Fibroblast of skin of scalp (primary cell): ENCODE data around the gene SNW1. TPM values are rescaled to one million over a fixed set of nuclear protein-coding genes. Genes with fewer than 3 reads are reported as not detected.
"Not testable (repeated sequence)": the region's sequence is repeated elsewhere in the genome, so short reads cannot be mapped to it uniquely, and the experiment has no call there.

Experiments used
- DNase-seq: peaks from one replicate; pipeline ENCODE4 v3.0.0-alpha.2; 2013
- polyA plus RNA-seq, 2 experiments: library from polyadenylated mRNA; unstranded; fragments of 120-200 nt; gene quantifications; one replicate each; pipeline ENCODE4 v1.2.1, GENCODE V29; 2013; ENCODE audit not compliant: insufficient read length in 2 of 2

The SNW1 gene
- 58.9 TPM for polyA plus RNA-seq (2013, experiment 1 of 2; ENCODE audit: insufficient read length)
- polyA plus RNA-seq (2013, experiment 2 of 2; ENCODE audit: insufficient read length) = 64.2 TPM

DNA sequence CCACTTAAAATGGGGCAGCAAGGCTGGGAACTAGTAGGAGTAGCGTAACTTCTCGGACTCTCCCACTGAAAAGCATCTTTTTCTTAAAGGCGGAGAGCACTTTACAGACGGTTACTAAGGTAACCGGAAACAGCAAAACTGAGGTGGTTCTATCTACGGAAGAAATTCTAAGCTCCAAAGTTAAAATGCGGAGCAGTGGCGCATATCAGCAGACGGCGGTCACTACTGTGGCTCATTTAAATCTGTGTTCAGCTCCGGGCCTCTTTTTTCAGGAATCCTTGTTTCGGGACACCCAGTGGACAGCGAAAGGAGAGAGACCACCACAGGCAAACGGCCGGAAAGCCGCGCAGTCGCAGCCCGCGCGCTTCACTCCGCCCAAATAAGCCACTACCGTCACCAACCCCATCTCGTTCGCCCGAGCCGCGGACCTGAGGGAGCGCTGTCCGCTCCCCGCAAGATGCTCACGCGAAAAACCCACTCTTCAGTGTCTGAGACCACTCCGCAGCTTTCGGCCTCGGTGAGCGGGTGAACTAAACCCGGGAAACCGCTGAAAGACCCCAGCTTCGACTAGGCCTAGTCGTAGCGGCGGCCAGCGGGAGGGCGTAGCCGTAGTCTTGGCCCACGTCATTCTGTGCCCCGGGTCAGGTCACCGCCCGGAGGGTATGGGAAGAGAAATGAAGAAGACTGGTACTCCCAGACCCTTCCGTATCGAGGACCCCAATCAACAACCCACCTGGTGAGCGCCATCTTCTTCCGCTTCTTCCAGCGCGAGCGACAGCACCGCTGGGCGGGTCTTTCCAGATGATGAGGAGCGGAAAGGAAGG, at the start of gene SNW1:
SNW1 (minus strand) TSS at position 776 of the 824 bp plus-strand sequence; CDS start at position 747, 29 bp downstream.
- DNase-seq = peak; percentile 93

DNA sequence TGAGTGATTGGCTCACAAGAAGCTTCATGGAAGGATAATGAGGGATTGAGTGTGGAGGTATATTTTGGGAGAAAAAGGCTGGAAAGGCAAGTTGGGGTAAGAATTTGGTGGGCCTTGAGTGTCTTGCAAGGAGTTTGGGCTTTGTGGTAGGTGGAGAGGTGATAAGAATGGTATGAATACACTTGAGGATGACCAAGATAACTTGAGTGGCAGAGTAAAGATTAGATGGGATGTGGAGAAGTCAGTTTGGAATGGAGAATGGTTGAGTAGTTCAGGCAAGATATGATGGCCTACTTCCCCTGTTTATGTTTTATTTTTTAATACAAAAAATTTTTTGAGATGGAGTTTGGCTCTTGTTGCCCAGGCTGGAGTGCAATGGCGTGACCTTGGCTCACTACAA, 48.1 kb upstream of the SNW1 start:
- no peak for DNase-seq

DNA sequence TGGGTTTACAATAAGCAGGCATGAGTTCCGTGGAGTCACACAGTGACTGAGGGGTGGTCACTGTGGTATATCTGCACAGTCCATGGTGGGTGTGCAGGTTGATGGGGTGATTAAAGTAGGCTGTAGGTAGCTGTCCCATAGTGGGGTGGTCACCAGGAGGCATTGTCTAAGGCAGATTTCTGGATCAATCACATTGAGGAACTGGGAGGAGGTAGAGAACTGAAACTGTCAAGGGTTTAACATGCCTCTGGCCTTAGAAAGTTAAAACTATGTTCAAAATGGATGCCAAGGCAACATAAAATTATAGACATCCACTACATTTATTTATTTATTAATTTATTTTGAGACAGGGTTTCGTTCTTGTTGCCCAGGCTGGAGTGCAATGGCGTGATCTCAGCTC, 47.3 kb upstream of the SNW1 start:
- DNase-seq = no peak

DNA sequence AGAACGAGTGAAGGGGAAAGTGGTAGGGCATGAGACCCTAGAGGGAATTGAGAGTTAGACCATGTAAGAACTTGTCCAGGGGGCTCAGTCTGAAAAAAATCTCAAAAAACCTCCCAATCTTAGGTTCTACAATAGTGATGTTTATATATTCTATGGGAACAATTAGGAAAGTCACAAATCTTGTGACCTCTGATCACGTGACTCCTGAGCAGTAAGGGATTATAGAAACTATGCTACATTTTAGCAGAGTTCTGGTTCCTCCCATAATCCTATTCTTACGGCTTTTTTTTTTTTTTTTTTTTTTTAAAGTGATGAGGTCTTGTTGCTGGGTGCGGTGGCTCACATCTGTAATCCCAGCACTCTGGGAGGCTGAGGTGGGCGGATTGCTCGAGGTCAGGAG, 44.8 kb upstream of the SNW1 start:
- DNase-seq = no peak

DNA sequence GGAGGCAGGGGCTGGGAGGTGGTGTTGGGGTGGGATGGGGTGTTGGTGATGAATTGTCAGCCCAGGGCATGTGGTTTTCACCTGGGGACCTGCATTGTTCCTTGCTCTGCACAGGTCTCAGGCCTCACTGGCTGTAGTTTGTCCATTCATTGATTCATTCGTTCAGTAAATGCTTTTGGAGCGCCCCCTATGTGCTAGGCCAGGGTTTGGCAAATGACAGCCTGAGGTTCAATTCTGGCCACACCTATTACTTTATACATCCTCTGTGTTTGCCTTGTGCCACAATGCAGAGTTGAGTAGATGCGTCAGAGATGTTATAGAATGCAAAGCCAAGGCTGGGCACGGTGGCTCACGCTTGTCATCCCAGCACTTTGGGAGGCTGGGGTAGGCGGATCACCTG, 43.6 kb upstream of the SNW1 start:
- DNase-seq = no peak

DNA sequence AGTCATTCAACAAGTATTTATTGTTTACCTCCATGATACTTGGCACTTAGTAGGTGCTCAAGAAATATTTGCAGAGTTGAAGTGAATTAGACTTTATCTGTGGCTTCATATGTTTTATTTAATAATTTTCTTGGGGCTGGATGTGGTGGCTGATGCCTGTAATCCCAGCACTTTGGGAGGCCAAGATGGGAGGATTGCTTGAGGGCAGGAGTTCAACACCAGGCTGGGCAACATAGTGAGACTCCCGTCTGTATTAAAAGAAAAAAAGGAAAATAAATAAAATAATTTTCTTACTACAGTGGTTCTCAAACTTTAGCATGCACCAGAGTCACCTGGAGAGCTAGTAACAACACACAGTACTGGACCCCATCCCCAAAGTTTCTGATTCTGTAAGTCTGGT, 39.9 kb upstream of the SNW1 start:
- DNase-seq = no peak

DNA sequence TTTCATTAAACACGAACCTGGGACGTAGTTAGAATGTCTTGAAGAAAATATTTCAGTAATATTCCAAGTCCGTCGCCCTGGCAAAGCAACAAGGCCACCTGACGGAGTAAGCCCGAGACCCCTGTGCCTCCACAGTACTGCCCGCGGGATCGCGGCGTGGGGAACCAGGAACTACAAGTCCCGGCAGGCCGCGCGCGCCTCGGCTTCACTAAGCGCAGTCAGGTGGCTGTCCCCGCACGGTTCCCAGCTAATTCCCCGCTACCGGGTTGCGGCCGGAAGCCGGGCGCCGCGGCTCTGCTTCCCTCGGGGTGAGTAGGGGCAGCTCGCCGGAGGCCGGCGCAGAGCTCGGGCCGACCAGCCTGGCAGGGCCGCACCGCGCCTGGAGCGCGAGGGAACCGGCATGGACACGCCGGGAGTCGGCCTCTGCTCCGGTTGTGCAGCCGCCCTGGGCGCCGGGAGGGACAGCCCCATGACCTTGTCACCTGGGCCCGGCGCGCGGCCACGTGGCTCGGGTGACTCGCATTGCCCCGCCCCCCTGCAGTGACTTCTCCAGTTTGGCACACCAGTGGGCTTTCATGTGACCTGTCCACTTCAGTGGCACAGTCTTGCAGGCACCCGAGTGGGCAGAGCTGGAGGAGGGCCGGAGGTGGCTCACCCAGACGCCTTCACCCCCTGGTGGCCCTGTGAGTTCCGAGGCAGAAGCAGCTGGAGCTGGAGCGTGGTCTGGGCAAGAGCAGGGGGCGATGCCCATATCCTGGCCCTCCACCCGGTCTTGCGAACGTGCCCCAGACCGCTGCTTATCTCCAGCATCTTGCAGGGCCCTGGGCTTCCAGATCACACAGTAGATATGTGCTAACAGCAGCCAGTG, 39.1 kb upstream of the SNW1 start, which contains the start of gene ADCK1:
ADCK1 (plus strand) TSS at position 247 of the 868 bp plus-strand sequence. CDS start 18,870 bp downstream, outside the sequence.
- DNase-seq = peak; percentile 80

DNA sequence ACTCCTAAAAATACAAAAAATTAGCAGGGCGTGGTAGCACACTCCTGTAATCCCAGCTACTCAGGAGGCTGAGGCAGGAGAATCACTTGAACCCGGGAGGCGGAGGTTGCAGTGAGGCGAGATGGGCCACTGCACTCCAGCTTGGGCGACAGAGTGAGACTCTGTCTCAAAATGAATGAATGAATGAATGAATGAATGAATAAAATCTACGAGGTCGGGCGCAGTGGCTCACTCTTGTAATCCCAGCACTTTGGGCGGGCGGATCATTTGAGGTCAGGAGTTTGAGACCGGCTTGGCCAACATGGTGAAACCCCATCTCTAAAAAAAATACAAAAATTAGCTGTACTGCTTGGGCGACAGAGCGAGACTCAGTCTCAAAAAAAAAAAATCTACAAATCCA, 38.5 kb upstream of the SNW1 start:
- DNase-seq = not testable (repeated sequence)

DNA sequence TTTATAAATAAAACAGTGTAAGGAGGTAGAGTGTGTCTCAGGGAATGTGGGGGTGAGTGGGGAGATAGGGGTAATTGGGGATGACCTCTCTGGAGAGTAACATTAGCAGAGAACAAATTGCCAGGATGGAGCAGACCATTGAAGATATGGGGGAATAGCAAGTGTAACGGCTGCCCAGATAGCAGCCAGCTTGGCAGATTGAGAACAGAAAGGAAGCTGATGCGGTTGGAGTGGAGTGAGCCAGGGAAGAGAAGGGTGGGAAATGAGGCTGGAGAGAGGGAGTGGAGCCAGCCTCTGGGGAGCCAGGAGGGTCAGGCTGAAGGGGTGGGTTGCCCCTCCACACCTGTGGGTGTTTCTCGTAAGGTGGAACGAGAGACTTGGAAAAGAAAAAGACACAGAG, 33.4 kb upstream of the SNW1 start:
- DNase-seq = no peak

DNA sequence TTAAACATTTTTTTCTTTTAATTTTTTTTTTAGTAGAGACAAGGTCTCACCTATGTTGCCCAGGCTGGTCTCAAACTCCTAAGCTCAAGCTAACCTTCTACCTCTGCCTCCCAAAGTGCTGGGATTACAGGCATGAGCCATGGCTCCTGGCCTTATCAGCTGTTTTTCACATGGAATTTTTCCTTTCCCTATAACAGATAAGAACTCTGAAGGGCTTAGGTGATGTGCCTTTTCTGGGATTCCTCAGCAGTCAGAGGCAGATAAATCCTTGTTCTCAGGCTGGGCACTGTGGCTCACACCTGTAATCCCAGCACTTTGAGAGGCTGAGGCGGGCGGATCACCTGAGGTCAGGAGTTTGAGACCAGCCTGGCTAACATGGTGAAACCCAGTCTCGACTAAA, 32.3 kb upstream of the SNW1 start:
- DNase-seq = not testable (repeated sequence)

DNA sequence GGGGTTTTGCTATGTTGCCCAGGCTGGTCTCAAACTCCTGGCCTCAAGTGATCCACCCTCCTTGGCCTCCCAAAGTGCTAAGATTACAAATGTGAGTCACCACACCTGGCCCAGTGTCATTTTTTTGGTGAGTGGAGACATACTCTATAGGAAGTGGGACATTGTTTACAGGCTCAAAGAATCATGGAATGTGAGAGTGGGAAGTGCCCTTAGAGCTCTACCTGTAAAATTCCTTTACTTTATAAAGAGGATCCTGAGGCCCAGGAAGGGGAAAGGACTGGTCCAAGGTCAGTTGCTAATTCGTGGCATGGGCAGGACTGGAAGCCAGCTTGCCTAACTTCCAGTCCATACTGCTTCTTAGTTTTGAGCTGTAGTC, 30.3 kb upstream of the SNW1 start:
- DNase-seq = no peak

DNA sequence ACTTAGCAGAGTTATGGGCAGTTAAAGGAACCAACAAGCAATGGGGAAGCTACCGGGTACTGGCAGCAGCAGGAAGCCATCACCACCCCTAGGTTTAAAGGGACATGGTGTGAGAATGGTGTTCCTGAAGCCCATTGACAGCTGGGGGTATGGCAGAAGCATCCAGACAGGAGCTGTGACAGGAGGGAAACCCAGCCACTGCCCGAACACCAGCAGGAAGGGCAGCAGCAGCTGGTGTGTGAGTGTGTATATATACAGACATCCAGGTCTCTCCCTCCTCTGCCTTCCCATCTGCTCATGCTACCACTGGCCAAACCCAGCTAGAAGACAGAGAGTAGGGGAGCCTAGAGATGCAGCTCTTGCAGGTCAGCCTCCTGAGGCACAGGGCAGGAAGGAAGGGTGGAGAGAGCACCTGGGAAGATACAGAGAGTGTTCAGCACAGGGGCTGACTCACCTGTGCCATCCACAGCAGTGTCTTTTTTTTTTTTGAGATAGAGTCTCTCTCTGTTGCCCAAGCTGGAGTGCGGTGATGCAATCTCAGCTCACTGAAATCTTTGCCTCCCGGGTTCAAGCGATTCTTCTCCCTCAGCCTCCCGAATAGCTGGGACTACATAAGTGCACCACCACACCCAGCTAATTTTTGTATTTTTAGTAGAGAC, 29.7 kb upstream of the SNW1 start:
- DNase-seq = no peak

DNA sequence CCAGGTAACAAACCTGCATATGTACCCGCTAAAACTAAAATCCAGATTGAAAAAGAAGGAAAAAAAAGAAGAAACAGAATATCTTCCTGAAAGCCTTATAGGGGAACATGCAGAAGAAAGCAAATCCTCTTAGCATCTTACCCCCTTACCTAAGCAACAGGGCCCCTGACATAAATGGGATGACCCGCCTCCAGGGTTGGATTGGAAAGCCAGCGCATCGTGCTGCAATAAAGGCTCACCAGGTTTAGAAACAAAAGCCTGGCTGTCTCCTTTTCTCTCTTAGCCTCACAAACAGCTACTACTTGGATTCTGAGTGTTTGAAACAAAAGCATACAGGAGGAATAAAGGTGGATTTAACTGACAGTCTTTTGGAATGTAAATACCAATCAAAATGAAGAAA, 25.2 kb upstream of the SNW1 start:
- DNase-seq = no peak

DNA sequence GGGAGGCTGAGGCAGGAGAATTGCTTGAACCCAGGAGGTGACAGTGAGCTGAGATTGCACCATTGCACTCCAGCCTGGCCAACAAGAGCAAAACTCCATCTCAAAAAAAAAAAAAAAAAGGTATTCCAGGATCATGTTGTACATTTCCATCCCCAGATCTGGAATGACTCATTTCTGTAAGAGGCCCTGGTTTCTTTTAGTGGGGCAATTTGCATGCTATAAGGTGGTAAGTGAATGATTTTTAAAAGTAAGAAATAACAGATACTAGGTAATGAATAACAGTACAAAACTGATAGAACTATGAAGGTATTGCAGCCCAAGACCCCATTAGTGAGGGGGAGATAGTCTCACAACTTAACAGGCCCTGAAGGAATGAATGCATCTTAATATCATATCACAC, 21.2 kb upstream of the SNW1 start:
- no peak for DNase-seq

DNA sequence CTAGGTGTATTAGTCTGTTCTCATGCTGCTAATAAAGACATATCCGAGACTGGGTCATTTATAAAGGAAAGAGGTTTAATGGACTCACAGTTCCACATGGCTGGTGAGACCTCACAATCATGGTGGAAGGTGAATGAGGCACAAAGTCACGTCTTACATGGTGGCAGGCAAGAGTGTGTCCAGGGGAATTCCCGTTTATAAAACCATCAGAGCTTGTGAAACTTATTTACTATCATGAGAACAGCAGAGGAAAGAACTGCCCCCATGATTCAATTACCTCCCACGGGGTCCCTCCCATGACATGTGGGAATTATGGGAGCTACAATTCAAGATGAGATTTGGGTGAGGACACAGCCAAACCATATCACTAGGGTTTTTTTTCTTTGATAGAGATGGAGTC, 13.0 kb upstream of the SNW1 start:
- DNase-seq = not testable (repeated sequence)

DNA sequence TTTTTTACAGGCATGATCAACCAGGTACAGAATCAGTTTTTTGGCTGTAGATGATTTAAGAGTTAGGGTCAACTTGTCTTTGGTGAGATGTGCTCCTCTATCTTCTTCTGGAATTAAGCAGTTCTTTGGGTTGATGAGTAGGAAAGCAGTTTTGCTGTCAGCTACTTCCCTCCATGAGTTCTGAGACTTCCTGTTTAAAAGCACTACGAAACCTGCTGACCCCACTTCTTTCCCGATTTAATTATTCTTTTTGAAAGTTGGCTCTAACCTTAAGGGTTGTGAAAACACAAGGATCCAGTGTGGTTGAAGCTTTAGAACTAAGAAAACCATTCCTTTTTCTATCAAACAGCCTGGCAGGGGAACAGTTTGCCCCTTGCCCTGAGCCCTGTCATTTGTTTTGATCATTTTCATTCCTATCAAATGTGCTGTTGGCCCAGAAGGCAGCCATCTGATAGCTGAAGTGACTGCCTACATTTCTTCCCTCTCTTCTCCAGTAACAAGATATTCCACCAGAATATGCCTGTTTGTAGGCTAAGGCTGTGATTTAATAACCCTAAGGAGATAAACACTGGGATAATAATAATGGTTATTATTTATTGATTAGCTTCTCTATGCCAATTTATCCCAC, 7.6 kb upstream of the SNW1 start:
- not testable (repeated sequence) for DNase-seq

DNA sequence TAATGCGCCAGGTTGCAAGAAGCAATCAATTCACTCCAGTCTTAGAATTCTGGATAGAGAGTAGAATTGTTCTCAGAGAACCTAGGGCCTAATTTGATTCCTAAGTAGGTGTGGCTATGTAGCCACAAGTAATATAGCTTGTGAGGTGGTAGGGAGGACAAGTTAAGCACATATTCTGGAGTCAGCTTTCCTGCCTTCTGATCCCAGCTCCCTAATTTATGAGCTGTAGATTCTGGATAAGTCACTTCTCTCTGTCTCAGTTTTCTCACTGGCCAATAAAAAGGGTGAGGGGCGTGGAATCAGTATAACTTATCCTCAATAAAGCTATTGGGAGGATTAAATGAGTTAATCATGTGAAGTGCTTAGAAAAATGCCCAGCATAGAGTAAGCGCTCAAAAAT, 3.0 kb upstream of the SNW1 start:
- no peak for DNase-seq

DNA sequence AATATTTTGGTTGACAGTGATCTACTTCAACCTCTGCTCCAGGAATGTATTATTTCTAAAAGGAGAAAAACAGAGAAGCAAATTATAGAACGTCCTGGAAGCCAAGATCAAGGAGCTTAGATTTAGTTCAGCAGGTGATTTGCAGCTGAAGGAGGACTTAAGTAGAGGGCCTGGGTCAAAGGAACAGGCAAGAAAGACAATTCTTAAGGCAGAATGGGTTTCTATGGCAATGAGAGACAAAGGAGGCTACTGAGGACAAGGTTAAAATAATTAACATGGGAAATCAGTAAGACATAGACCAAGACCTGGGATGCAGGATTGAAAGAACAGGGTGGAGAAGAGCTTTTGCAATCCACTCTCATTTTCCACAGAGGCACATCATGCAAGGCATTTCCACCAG, 2.4 kb upstream of the SNW1 start:
- no peak for DNase-seq

DNA sequence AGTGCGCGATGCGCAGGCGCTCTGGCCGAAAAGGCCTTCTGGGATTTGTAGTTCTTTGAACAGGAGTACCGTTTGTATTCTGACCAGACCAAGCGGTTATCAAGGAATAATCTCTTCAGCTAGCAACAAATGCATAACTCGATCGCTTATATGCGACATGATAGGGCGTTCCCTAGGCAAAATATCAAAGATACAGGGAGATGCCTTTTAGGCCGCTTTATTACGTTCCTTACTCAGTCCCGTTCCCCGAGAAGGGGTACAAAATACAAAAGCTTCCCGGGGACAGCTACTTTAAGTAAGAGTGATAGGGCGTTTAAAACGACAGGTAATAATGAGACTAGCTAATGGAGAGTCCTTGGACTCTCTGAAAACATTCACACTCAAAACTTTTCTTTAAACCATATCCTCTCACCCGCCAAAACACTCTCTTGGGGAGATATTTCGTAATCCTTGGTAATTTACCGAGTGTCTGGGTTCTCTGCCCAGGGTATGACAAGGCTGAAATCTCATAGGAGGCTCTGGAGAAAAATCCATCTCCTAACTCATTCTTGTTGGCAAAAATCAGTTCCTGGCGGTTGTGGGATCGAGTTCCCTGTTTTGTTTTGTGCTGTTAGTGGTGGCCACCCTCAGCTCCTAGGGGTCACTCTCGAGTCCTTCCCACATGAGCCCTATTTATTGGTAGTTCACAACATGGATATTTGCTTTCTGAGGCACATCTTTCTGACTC, 412 bp upstream of the SNW1 start:
- peak; percentile 52 for DNase-seq

DNA sequence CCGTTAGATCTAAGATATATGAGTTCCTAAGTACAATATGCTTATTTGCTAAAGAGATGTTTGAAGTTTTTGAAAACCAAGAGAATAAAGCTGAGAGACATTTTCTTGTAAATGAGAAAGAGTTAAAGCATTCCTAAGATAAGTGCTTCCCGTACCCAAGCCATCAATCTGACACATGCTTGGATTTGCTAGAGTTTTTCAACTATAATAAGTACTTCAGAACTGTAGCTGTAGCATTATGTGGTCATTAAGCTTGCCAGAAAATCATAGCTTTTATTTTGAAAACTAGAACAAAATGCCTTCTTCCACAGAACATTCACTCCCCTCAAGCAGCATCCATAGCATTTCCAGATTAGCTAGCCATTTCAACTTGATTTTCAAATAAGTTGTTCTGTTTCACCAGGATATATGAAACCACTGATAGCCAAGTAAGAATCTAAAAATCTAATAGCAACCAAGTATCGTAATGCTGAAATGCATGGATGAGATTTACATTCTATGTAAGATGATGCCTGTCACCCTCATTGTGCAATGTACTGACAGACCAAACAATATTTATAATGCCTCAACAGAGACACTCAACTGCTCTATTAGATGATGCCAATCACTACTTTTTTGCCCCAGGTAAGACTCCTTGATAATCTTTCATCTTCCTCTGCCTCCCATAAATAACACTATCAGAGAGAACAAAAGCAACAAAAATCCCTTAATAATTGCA, 8.0 kb downstream of the SNW1 start:
- DNase-seq = no peak

DNA sequence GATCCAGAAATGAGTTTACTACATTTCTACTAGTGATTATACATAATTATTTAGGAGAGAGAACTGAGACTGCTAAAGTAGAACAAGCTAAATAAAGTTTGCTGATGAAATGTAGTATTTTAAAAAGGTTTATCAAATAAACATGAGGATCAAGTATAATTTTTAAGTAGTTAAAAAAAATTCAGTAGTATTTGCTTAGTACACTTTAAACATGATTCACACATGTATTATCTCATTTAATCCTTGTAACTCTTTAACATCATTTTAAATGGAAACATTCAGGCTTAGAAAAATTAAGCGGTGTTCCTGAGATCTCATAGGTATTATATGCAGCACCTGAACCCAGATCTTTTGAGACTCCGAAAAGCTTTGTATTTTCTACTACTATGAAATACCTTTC, 8.7 kb downstream of the SNW1 start:
- DNase-seq = no peak
